Spleen (tissue), 7 donors: ENCODE data around the gene WDR6.

ENCODE experiments used
- CTCF ChIP-seq, 11 experiments: fragments of 200-600 bp in 7 of 11; fragments of 450-650 bp in 4 of 11; sonication (generic) in 4 of 11; IDR thresholded peaks in 8 of 11; conservative IDR thresholded peaks in 3 of 11; 1 replicate in 7 of 11; 2 replicates in 4 of 11; pipeline versions ENCODE4 v1.4.0 to v1.8.0; 2016 to 2021; ENCODE audit warnings: antibody characterized with exemption in 11 of 11, inconsistent platforms in 4 of 11, mild to moderate bottlenecking in 1 of 11
- POLR2AphosphoS5 ChIP-seq, 3 donors: sonication (generic); formaldehyde crosslinking; IDR thresholded peaks; one replicate each; pipeline ENCODE4 v1.5.1; 2017; ENCODE audit warnings: antibody characterized with exemption in 3 of 3
- donor health status: DM: no; HTN: no; CAD: no; lungs with moderate emphysema.
- donor health status: DM: no; HTN: no; CAD: no.
- donor health status: DM: no; HTN: no; CAD: no.

GRCh38 chr3:49012441-49013017 lies 5.3 kb downstream of the WDR6 start:
- no peak for TF ChIP-seq POLR2AphosphoS5 (IDR thresholded peaks at IDR 0.05)
- no peak for TF ChIP-seq CTCF (IDR thresholded peaks at IDR 0.05 in 8 of 11, conservative IDR thresholded peaks at IDR 0.05 in 3 of 11)
